ENCODE data around the gene CNKSR2. TPM values are rescaled to one million over a fixed set of nuclear protein-coding genes. Genes with fewer than 3 reads are reported as not detected.

Gene CNKSR2
- polyA plus RNA-seq, 1 experiment = 0.14 TPM

- no peak for DNase-seq (ENCODE audit: low read depth, low spot score)
- ChIA-PET CTCF (interaction anchor here (2.4 kb wide), 1 partner anchor 8 kb away, joined by 10 read pairs; no protein-coding TSS in a partner anchor), POLR2A (no interaction called here)
- H3K27ac ChIP-seq (ENCODE audit: low read depth, low read length) = no peak overlapping the region
- no peaks in the 10 kb centered on the region for H3K27me3 ChIP-seq (ENCODE audit: control insufficient read depth, insufficient read depth, low read length)
- H3K4me3 ChIP-seq (ENCODE audit: low read depth, low read length) = no peak overlapping the region
- TF ChIP-seq CTCF (IDR thresholded peaks at IDR 0.05; ENCODE audit: low read depth, low read length) = no peak
- H3K9me3 ChIP-seq (ENCODE audit: control insufficient read depth, insufficient read depth, low read length) = no peaks in the 10 kb centered on the region
These were observed 113.6 kb downstream of the CNKSR2 start for GRCh38 chrX:21487832-21488231.

- Histone ChIP-seq H3K9me3 (ENCODE audit: control insufficient read depth, insufficient read depth, low read length) (no peaks in the 10 kb centered on the region), H3K27ac (ENCODE audit: low read depth, low read length) (no peak overlapping the region), H3K27me3 (ENCODE audit: control insufficient read depth, insufficient read depth, low read length) (no peaks in the 10 kb centered on the region), H3K4me3 (ENCODE audit: low read depth, low read length) (no peak overlapping the region)
- ChIA-PET POLR2A (no interaction called here), CTCF (interaction anchor here (1.0 kb wide), 1 partner anchor 10 kb away, joined by 3 read pairs; no protein-coding TSS in a partner anchor)
- no peak for DNase-seq (ENCODE audit: low read depth, low spot score)
- TF ChIP-seq CTCF (IDR thresholded peaks at IDR 0.05; ENCODE audit: low read depth, low read length) = no peak
These were observed 116.1 kb downstream of the CNKSR2 start for GRCh38 chrX:21490341-21490740.

- Histone ChIP-seq H3K4me3 (ENCODE audit: low read depth, low read length) (no peak overlapping the region), H3K9me3 (ENCODE audit: control insufficient read depth, insufficient read depth, low read length) (no peaks in the 10 kb centered on the region), H3K27me3 (ENCODE audit: control insufficient read depth, insufficient read depth, low read length) (no peaks in the 10 kb centered on the region), H3K27ac (ENCODE audit: low read depth, low read length) (no peak overlapping the region)
- DNase-seq (ENCODE audit: low read depth, low spot score) = no peak
- no peak for TF ChIP-seq CTCF (IDR thresholded peaks at IDR 0.05; ENCODE audit: low read depth, low read length)
- CTCF ChIA-PET = interaction anchor here (1.0 to 3.0 kb wide), 2 partner anchors 13 to 963 kb away, joined by 4 to 15 read pairs; no protein-coding TSS in a partner anchor
- POLR2A ChIA-PET = no interaction called here
These were observed 119.1 kb downstream of the CNKSR2 start for GRCh38 chrX:21493226-21493830.

- ChIA-PET POLR2A (no interaction called here), CTCF (interaction anchor here (1.5 kb wide), 1 partner anchor 24 kb away, joined by 4 read pairs; no protein-coding TSS in a partner anchor)
- no peak for TF ChIP-seq CTCF (IDR thresholded peaks at IDR 0.05; ENCODE audit: low read depth, low read length)
- DNase-seq (ENCODE audit: low read depth, low spot score) = no peak
- Histone ChIP-seq H3K27ac (ENCODE audit: low read depth, low read length) (no peak overlapping the region), H3K9me3 (ENCODE audit: control insufficient read depth, insufficient read depth, low read length) (no peaks in the 10 kb centered on the region), H3K4me3 (ENCODE audit: low read depth, low read length) (no peak overlapping the region), H3K27me3 (ENCODE audit: control insufficient read depth, insufficient read depth, low read length) (no peaks in the 10 kb centered on the region)
These were observed 129.4 kb downstream of the CNKSR2 start for GRCh38 chrX:21503593-21503992.

GRCh38 chrX:21509912-21510311 lies 135.7 kb downstream of the CNKSR2 start:
- DNase-seq (ENCODE audit: low read depth, low spot score) = no peak
- no peak overlapping the region for H3K27ac ChIP-seq (ENCODE audit: low read depth, low read length)
- POLR2A ChIA-PET = no interaction called here

More at GRCh38 chrX:21509912-21510311, 135.7 kb downstream of the CNKSR2 start:
- TF ChIP-seq CTCF (IDR thresholded peaks at IDR 0.05; ENCODE audit: low read depth, low read length) = no peak
- H3K4me3 ChIP-seq (ENCODE audit: low read depth, low read length) = no peak overlapping the region
- H3K9me3 ChIP-seq (ENCODE audit: control insufficient read depth, insufficient read depth, low read length) = no peaks in the 10 kb centered on the region
- no peaks in the 10 kb centered on the region for H3K27me3 ChIP-seq (ENCODE audit: control insufficient read depth, insufficient read depth, low read length)
- CTCF ChIA-PET = no interaction called here

Measured in AG04450 (cell line).